Sciatic nerve (tissue), 2 donors: ENCODE measurements around the gene ABLIM1. TPM values are rescaled to one million over a fixed set of nuclear protein-coding genes. Genes with fewer than 3 reads are reported as not detected.

Experiments
- ATAC-seq: fragments of 200-7000 bp; cut with Tn5 transposase; one replicate; pipeline ENCODE4 v1.9.1; 2020; ENCODE audit warnings: mild to moderate bottlenecking, moderate library complexity
- DNase-seq: peaks from one replicate; pipeline ENCODE4 v3.0.0-alpha.2; 2020; ENCODE audit warnings: low spot score
- intact Hi-C: fragments of 100-400 bp; cut with DNase I; formaldehyde crosslinking; loops from one replicate; pipeline ENCODE4 v1.14.2; 2022
- total RNA-seq: library from RNA; stranded (reverse); fragmentation: NEBNext Ultra II Directional; extraction: Animal tissue kit (Norgen Biotek cat#: 25700); gene quantifications from one replicate; pipeline ENCODE4 v1.2.1, GENCODE V29; 2021
- donor health status: DM: no; HTN: no; CAD: no.
- donor health status: DM: no; HTN: no; CAD: no.

The ABLIM1 gene
- total RNA-seq, 1 donor from 2014 or later, result 140 TPM

- ATAC-seq (no peak), DNase-seq (no peak)
- intact Hi-C loops, result loop anchor here (5.0 kb wide), 1 partner anchor 1800 kb away; no protein-coding TSS in a partner anchor
Observed at GRCh38 chr10:114517368-114518250, 140.5 kb downstream of the ABLIM1 start.

GRCh38 chr10:114516356-114516755 lies 141.7 kb downstream of the ABLIM1 start:
- no peak for DNase-seq
- intact Hi-C loops, result loop anchor here (5.0 kb wide), 1 partner anchor 1801 kb away; no protein-coding TSS in a partner anchor

GRCh38 chr10:114515298-114515914 lies 142.7 kb downstream of the ABLIM1 start:
- intact Hi-C loops, result loop anchor here (5.0 kb wide), 1 partner anchor 1802 kb away; no protein-coding TSS in a partner anchor
- ATAC-seq, result no peak

More at GRCh38 chr10:114516356-114516755, 141.7 kb downstream of the ABLIM1 start:
- ATAC-seq, result no peak

GRCh38 chr10:114513381-114513792 lies 144.7 kb downstream of the ABLIM1 start:
- intact Hi-C loops, result no loop called here
- DNase-seq, result no peak
- ATAC-seq, result no peak

More at GRCh38 chr10:114515298-114515914, 142.7 kb downstream of the ABLIM1 start:
- no peak for DNase-seq

- DNase-seq (no peak), ATAC-seq (no peak)
- intact Hi-C loops, result no loop called here
Observed at GRCh38 chr10:114511881-114512280, 146.2 kb downstream of the ABLIM1 start.

GRCh38 chr10:114508376-114508775 lies 149.7 kb downstream of the ABLIM1 start:
- ATAC-seq (peak; percentile 40), DNase-seq (no peak)
- intact Hi-C loops, result no loop called here

- intact Hi-C loops, result no loop called here
- ATAC-seq (peak; percentile 8), DNase-seq (peak; percentile 64)
Observed at GRCh38 chr10:114507449-114507848, 150.6 kb downstream of the ABLIM1 start.

GRCh38 chr10:114506871-114507385 lies 151.1 kb downstream of the ABLIM1 start:
- no peak for DNase-seq
- ATAC-seq, result no peak

GRCh38 chr10:114504769-114505579 lies 153.1 kb downstream of the ABLIM1 start:
- no peak for DNase-seq
- intact Hi-C loops, result loop anchor here (5.0 kb wide), 1 partner anchor 1493 kb away; no protein-coding TSS in a partner anchor
- peak; percentile 87 for ATAC-seq

More at GRCh38 chr10:114506871-114507385, 151.1 kb downstream of the ABLIM1 start:
- intact Hi-C loops, result no loop called here

GRCh38 chr10:114502074-114502473 lies 156.0 kb downstream of the ABLIM1 start:
- intact Hi-C loops, result loop anchor here (5.0 kb wide), 1 partner anchor 1490 kb away; no protein-coding TSS in a partner anchor
- ATAC-seq (no peak), DNase-seq (no peak)

GRCh38 chr10:114501650-114502049 lies 156.4 kb downstream of the ABLIM1 start:
- no peak for ATAC-seq
- intact Hi-C loops, result loop anchor here (5.0 kb wide), 1 partner anchor 1489 kb away; no protein-coding TSS in a partner anchor
- no peak for DNase-seq

- ATAC-seq (no peak), DNase-seq (no peak)
- intact Hi-C loops, result loop anchor here (5.0 kb wide), 1 partner anchor 1488 kb away; no protein-coding TSS in a partner anchor
Observed at GRCh38 chr10:114500643-114501042, 157.4 kb downstream of the ABLIM1 start.

- intact Hi-C loops, result loop anchor here (5.0 kb wide), 1 partner anchor 1487 kb away; no protein-coding TSS in a partner anchor
- ATAC-seq, result no peak
- DNase-seq, result no peak
Observed at GRCh38 chr10:114499630-114500190, 158.4 kb downstream of the ABLIM1 start.

GRCh38 chr10:114499116-114499515 lies 159.0 kb downstream of the ABLIM1 start:
- ATAC-seq, result no peak
- no peak for DNase-seq
- intact Hi-C loops, result no loop called here

GRCh38 chr10:114498413-114499111 lies 159.5 kb downstream of the ABLIM1 start:
- DNase-seq (no peak), ATAC-seq (no peak)
- intact Hi-C loops, result no loop called here

- DNase-seq (no peak), ATAC-seq (no peak)
- intact Hi-C loops, result no loop called here
Observed at GRCh38 chr10:114495303-114495702, 162.8 kb downstream of the ABLIM1 start.

- intact Hi-C loops, result no loop called here
- no peak for ATAC-seq
- DNase-seq, result no peak
Observed at GRCh38 chr10:114492351-114493037, 165.6 kb downstream of the ABLIM1 start.
